ENCODE results near the gene BMF. TPM values are rescaled to one million over a fixed set of nuclear protein-coding genes. Genes with fewer than 3 reads are reported as not detected.

BMF gene
- total RNA-seq, 1 experiment from 2014 or later, result 13.2 TPM

DNA sequence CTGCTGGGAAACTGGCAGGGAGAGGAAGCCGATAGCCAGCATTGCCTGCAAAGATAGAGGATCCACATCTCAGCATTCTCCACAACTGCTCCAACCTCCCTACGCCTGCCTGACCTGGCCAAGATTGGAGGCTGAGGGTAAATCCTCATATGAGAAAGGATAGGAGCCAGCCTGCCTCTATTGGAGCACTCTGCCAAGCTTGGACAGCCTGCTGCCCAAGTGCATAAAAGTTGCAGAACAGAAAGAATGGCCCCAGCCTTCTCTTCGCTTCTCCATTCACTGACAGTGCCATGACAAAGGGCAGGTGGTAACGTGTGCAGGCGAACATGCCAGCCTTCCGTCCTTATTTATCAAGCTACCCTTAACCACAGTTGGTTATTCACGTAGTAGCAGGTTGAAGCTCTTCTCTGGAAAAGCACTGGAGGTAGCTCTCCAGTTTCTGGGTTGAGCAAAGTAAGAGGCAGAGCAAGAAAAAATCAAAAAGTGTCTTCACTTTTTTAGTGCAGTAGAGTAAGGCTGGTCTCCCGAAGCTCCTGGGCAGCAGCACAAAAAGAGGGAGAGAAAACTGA is 4.3 kb downstream of the BMF start:
- no peaks in the 10 kb centered on the region for H3K9me3 ChIP-seq (ENCODE audit: control insufficient read depth, low read depth, low read length)
- no peaks in the 10 kb centered on the region for H3K79me1 ChIP-seq (ENCODE audit: insufficient read depth, low read depth, low read length, poor library complexity, severe bottlenecking)
- no peak overlapping the region for H4K5ac ChIP-seq (ENCODE audit: insufficient read length, low read depth, low read length)
- H3K23ac ChIP-seq (ENCODE audit: insufficient read length, low read depth, low read length), result no peak overlapping the region
- H4K8ac ChIP-seq (replicated peaks; ENCODE audit: insufficient read length, low read depth, low read length), result no peak overlapping the region
- H3K4ac ChIP-seq (ENCODE audit: low read depth, low read length), result no peak overlapping the region
- TF ChIP-seq, protein P1, sequence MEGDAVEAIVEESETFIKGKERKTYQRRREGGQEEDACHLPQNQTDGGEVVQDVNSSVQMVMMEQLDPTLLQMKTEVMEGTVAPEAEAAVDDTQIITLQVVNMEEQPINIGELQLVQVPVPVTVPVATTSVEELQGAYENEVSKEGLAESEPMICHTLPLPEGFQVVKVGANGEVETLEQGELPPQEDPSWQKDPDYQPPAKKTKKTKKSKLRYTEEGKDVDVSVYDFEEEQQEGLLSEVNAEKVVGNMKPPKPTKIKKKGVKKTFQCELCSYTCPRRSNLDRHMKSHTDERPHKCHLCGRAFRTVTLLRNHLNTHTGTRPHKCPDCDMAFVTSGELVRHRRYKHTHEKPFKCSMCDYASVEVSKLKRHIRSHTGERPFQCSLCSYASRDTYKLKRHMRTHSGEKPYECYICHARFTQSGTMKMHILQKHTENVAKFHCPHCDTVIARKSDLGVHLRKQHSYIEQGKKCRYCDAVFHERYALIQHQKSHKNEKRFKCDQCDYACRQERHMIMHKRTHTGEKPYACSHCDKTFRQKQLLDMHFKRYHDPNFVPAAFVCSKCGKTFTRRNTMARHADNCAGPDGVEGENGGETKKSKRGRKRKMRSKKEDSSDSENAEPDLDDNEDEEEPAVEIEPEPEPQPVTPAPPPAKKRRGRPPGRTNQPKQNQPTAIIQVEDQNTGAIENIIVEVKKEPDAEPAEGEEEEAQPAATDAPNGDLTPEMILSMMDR (conservative IDR thresholded peaks at IDR 0.05), result no peak
- no peak overlapping the region for H3K4me2 ChIP-seq (ENCODE audit: insufficient read depth, insufficient read length, low read length)
- H3K23me2 ChIP-seq (ENCODE audit: insufficient read length, low read depth, low read length, poor library complexity, severe bottlenecking), result peaks cover 15% of the 10 kb centered on the region
- H3K9ac ChIP-seq (ENCODE audit: extremely low read depth, insufficient read length, low read length), result no peak overlapping the region
- H3K27me3 ChIP-seq (ENCODE audit: insufficient read depth, low read length), result no peaks in the 10 kb centered on the region; the same call in 1 of the 2 replicates
- H2AK5ac ChIP-seq (ENCODE audit: insufficient read length, low read length), result no peak overlapping the region
- no CpG with 5 or more reads among the region's 8 CpGs for WGBS (ENCODE audit: extremely low coverage, insufficient read length, low lambda C conversion rate)
- no peak overlapping the region for H4K91ac ChIP-seq (ENCODE audit: insufficient read length, low read depth, low read length)
- no peaks in the 10 kb centered on the region for H4K20me1 ChIP-seq (ENCODE audit: control insufficient read depth, insufficient read depth, insufficient read length)
- H3K4me1 ChIP-seq (ENCODE audit: insufficient read depth, low read length), result peaks cover 41% of the 10 kb centered on the region
- no peak overlapping the region for H3K56ac ChIP-seq (ENCODE audit: insufficient read length, low read depth, low read length)
- H3K36me3 Mint-ChIP-seq (ENCODE audit: insufficient read depth in 1 of 3, low read depth in 3 of 3), result peaks cover 12 to 37% (median 14%) of the 10 kb centered on the region in 3 experiments
- H3K27me3 Mint-ChIP-seq (ENCODE audit: low read depth), result peaks cover 5% of the 10 kb centered on the region
- H3K27ac ChIP-seq (ENCODE audit: insufficient read length, low read depth, low read length), result no peak overlapping the region
- no peak overlapping the region for H3K18ac ChIP-seq (ENCODE audit: insufficient read length, low read depth, low read length)
- no peak overlapping the region for H2BK5ac ChIP-seq (ENCODE audit: insufficient read length, low read length)
- H2AFZ ChIP-seq (ENCODE audit: low read length), result no peak overlapping the region
- H2BK20ac ChIP-seq (ENCODE audit: low read depth, low read length, poor library complexity, severe bottlenecking), result no peak overlapping the region
- H2BK12ac ChIP-seq (ENCODE audit: insufficient read length, low read depth, low read length), result no peak overlapping the region
- DNase-seq, result no peak
- H3K14ac ChIP-seq (ENCODE audit: insufficient read depth, low read length), result peak overlapping the region; percentile 34; the same call in 1 of the 2 replicates
- H3K4me1 Mint-ChIP-seq, result peaks cover 72 to 80% of the 10 kb centered on the region in 2 experiments
- no peak overlapping the region for H2BK120ac ChIP-seq (ENCODE audit: low read depth, low read length, poor library complexity, severe bottlenecking)
- peak overlapping the region in 1 of 2 experiments; percentile 62; a peak in 3 of 5 replicates for H3K4me3 Mint-ChIP-seq
- no peak overlapping the region for H2BK15ac ChIP-seq (ENCODE audit: low read depth, low read length)
- no peaks in the 10 kb centered on the region for H3K79me2 ChIP-seq (ENCODE audit: insufficient read depth, low read length)
- peak overlapping the region in 2 of 3 experiments; percentile 14 to 27; a peak in 1 of 7 replicates for H3K27ac Mint-ChIP-seq
- no peak overlapping the region for H3T11ph ChIP-seq (ENCODE audit: low read length)
- no peaks in the 10 kb centered on the region; a peak in 1 of 5 replicates for H3K9me3 Mint-ChIP-seq

All from H9 (cell line).